Stimulated activated CD4-positive, alpha-beta T cell treated with anti-CD3 and anti-CD28 coated beads, TNF-alpha, amount 100 ng/mL, for 4 hours (primary cell): Measurements from ENCODE around the gene HOTAIR.
A peak's percentile ranks its signal among the peaks of the same experiment; 100 is the strongest.

ENCODE experiments used
- DNase-seq, 3 experiments: peaks; one replicate each; pipeline ENCODE4 v3.0.0-alpha.2; 2020; ENCODE audit warnings: low read depth in 3 of 3

Gene HOTAIR

DNA sequence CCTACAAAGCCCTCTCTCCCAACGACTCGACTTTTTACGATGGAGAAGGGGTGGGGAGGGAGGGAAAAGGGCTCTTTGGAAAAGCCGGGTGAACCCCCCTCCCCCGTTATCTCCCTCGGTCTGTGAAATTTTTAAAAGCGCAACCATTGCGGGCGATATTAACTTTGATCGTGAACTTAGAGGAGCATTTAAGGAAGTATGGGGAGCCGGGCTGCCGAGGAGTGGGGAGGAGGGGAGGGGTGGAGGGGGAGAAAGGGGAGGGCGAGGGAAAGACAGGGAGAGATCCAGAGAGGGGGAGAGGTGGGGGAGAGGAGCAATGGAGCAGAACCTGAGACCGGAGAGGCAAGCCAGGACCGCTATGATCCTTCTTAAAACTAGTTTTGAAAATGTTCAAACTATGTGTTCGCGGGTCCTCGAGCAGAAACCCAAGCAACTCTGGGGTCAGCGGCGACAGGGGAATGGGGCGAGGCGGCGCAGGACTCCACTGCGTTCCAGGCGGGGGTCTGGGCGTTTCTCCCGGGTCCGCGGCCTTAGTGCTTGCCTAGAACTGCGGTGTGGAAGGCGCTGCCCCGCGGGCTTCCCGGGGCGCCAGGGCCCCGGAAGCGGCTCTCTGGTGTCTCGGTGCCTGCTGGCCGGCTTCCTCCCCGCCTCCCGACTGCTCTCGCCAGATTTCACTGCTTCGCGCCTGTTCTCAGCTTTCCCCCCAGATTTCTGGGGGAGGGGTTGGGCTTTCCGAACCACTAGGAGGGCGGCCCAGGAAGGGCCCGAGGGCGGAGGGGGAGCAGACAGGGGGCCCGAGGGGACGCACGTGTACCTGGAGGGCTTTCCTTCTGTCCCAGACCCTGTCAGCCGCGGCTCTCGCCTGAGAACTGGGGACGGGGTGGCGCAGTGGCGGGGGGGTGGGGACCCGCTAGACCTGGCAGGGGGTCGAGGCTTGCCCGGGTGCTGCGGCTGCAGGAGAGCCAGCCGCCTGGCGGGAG lies at the start of gene HOTAIR:
Gene HOTAIR (minus strand): TSS at position 871 of the 980 bp plus-strand sequence.
- DNase-seq: no peak

DNA sequence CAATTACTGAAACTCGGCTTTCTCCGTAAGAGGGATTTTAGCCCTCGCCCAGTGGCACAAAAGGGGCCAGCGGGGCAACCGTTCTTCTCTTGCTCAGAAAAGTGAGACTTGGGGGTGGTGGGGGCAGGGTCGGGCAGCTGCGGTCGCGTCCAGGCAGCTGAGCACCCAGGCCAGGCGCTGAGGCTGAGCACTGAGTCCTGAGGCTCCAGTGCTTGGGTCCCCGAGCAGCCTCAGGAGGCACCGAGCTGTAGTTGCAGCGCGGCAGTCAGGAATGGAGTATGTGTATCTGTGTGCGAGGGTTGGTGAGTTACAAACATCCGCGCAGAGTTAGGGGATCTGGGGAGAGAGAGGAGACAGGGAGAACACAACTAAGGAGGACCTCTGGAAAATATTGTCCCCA lies 49.4 kb upstream of the HOTAIR start:
- DNase-seq: no peak

DNA sequence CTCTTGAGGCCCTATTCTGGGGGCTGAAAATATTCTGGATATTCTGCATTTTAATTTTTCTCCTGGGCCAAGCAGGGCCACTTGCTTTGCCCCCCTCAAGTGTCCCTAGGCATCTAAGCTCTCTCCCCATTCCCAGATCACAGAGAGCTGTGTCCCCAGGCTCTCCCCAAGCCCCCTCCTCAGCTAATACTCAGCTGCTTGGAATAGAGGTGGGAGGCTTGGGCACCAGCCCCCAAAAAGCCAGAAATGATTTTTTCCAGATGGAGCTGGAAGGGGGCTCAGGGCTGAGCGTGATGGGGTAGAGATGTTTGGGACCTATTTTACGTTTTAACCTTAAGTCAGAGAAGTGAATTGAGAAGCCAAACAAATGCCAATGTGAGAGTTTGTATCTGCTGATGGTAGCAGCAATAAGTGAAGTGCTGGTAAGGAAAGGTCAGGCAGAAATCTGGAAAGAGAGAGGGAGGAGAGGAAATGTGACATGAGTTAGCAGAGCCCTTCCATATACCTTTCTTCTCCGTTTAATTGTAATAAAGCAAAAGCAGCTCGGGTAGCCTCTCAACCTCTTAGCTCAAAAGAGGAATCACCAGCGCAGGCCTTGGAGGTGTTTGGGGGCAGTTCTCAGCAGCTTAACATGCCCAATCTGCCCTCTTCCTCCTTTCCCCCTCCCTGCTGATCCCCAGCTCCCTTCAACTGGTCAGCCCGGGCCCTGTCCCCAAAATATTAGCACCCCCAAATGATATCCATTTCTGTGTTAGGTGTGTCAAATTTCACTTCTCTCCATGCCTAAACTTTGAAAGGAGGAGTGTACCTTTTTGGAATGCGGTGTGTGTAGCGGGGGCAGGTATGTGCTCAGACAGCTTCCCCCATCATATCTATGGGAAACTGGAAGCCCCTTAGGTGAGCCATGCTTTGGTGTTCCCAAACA lies 48.5 kb upstream of the HOTAIR start:
- no peak for DNase-seq

DNA sequence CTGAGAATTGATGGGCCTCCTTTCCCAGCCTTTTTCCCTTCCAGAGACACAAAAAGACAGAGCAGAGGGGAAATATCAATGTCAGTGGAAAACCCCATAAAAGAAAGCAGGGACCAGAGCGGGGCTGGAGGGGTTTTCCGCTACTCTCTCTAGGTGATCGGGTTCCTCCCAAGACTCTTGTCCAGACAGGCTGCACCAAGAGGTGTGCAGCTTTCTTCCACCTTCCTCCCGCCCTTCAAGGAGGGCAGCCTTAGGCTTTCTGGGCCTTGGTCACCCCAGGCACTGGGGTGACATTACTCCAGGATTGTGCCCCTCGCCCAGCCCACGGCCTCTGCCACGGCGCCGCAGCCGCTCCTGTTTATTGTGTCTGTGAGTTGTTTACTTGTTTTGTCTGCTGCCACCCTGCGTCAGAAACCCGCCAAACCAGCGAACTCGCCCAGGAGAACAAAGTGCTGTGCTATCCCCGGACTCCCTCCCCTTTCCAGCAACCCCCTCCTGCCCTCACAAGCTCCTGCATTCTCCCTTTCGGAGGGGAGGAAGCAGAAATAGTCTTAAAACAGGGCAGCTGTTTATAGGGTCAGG lies 46.8 kb upstream of the HOTAIR start:
- no peak for DNase-seq

DNA sequence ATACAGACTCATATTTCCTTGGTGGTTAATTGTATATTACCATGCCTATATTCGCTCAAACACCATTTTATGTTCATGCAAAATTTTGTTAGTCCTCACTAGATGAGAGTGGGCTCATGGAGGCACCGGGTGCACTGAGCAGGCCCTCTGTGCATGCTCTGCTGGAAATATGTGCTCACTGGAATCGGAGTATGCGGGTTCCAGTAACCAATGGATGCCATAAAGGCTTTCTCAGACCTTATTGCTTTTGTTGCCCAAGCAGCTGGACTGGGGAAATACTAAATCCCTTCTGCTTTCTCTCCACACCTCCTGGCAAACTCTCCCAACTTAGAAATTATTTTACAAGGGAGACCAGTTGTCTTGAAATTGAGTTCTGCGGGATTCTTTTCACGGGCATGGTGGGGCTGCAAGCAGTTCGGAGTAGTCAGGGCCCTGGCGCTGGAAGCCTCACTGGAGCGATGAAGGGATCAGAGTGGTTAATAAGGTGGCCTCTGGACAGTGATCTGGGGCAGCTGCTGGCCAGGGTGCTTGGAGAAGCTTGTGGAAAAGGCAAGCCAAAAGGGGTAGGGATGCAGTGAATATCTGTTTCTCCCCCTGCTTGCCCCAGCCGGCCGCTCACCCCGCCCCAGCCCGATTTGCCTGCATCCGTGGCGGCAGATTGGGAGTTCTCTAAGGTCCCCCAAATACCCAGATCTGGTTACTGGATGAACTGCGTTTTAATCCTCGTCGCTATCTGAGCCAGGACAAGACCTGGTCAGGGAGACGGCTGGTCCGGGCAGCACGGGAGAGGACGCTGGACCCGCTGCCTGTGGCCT lies 46.0 kb upstream of the HOTAIR start:
- no peak for DNase-seq

DNA sequence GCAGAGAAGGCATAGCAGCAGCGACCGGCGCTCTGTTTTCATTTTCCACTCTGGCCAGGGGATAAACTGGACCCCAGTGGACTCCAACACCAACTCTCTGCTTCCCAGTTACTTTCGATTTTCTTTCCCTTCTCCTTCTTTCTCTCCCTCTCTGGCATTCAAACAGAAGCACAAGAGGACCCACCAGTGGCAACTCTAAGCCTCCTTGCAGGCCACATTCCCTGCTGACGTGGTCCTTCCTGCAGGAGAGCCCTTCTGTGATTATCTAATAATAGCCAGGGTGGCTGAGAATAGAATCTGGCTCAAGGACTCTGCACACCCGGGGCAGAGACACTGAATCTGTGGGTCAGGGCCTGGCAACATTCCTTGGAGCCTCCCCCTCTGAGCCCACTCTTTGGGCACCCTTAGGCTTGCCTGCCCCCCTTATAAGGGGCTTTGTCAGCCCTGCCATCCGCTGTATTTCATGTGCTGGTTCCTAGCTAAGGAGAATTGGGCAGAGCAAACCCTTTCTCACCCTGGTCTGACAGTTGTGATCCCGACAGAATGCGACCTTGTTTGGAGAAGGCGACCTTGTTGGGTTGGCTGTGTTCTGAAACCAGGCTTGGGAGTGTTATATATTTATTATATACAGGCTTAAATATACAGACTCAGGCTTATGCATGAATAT lies 45.3 kb upstream of the HOTAIR start:
- DNase-seq: no peak

DNA sequence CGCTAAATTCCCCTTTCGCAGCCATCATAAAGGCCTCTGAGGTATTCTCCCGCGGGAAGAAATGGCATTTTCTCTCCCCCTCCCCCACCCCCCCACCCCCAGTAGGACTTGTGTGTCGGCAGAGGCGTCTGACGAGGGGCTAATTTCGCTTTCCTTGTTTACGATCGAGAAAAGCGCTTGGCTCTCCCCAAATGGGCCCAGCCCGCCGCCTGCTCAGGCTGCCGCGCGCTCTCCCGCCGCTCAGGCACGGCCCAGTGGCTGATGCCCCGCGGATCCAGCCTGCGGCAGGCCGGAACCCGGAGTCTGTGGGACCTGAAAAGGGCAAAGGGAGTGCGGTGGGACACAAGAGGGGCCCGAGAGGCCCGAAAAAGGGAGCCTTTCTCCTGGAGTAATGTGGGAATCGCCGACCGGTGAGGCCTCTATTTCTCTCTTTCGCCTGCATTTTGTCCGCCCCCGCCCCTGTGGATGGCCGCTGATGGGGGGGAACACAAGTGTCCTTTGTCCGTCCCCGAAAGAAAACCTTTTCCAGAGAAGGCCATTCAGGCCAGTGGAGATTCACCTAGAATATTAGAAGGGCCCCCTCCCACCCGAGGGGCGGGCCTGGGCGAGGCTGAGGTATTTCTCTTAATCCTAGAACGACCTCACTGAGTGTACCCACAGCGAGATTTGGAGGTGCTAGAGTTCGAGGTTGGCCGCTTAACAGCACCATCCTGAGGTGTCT lies 44.5 kb upstream of the HOTAIR start:
- no peak for DNase-seq

DNA sequence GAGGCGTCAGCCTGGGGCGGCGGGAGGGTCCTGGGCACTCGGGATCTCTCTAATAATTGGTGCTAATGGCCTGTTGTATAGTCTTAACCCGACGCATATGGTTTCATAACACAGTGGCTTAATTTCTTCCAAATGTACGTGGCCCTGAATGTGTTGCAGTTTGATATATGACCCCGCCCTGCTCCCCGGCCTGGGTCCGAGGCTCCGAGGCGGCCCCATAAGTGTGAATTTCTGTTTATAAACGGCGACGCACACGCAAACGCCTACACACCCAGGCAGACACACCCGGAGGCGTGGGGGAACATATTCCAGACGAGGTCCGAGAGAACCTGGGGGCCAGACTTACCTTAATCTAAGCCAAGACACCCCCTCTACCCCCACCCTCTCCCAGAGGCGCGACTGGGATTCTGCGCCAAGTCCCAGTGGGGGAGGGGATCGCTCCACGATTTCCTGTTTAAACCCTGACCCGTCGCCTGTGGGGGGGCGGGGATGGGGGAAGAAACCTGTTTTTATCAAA lies 43.8 kb upstream of the HOTAIR start:
- no peak for DNase-seq

DNA sequence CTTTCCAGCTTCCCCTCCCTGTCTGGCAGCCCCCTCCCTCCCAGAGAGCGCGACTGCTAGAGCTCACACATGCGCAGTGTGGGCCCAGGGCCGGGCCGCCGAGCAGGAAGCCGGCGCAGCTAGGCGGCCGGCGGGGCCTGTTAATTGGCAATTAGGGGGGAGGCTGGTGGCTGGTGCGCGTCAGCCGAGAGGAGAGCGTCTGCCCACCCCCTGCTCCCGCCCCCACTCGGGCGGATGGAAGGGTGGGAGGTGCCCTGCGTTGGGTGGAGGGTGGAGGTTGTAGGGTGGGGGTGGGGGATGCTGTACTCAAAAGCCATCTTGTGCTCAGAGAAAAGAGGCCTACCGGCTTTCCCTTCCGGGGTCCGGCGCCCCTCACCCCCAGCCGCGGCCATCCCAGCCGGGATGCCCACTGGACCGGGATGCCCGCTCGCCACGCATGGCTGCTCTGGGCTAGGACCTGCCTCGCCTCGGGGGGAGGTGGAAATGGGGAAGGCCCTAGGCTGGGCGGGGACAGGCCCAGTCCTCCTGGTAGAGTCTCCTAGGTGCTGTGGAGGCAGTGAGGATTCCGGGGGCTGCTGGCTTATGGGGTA lies 43.2 kb upstream of the HOTAIR start:
- peak; percentile 46 to 61 (median 55) for DNase-seq

DNA sequence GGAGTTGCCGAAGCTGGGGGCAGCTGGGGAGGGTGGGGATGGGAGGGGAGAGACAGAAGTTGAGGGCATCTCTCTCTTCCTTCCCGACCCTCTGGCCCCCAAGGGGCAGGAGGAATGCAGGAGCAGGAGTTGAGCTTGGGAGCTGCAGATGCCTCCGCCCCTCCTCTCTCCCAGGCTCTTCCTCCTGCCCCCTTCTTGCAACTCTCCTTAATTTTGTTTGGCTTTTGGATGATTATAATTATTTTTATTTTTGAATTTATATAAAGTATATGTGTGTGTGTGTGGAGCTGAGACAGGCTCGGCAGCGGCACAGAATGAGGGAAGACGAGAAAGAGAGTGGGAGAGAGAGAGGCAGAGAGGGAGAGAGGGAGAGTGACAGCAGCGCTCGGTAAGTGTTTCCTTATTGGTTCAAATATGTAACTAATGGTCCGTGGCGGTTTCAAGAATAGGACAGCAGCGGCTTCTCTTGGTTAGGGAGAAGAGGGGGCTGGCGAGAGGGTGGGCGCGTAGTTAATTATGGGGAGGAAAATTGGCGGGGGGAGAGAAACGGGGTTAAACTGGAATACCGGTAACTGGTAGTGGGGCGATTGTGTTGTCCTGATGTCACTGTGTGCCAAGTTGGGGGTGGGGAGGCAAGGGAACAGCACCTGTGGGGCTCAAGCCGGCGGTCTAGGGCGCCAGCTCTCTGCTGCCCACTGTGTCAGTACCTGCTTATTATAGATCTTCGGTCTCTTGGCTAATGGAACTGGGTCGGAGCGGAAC lies 42.5 kb upstream of the HOTAIR start:
- DNase-seq: no peak

DNA sequence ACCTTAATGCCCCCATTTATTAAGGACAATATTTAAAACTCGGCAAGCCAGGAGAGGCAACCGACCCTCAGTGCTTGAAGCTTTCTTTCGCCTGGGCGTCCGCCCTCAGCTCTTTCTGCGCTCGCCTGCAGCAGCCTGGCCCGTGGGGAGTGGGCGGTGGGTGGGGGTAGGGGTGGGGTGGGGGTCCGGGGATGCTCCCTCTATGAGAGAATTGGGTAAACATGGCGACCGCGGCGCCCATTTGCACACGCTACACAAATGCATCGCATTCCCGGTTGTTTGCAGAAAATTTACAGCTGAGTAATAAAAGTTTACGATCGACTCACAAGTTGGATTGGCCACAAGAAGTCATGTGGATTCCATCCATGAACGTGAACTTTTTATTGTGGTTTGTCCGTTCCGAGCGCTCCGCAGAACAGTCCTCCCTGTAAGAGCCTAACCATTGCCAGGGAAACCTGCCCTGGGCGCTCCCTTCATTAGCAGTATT lies 41.8 kb upstream of the HOTAIR start:
- no peak for DNase-seq

DNA sequence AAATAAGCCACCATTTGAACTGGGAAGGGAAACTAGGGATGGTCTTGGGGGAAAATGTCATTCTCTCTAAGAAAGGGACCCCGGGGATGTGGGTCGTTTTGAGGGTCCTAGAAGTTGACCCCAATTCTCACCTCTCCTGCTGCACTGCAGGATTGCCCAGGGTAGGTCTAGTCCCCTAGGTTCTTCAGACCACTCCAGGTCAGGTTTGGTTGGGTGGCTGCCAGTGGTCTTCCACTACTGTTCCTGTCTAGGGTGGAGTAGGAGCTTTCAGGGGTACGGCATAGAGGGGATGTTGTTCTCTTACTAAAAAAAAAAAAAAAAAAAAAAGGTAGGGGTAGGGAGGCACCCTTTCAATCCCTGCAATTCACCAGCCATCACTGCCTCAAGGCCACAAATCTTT lies 41.3 kb upstream of the HOTAIR start:
- no peak for DNase-seq

DNA sequence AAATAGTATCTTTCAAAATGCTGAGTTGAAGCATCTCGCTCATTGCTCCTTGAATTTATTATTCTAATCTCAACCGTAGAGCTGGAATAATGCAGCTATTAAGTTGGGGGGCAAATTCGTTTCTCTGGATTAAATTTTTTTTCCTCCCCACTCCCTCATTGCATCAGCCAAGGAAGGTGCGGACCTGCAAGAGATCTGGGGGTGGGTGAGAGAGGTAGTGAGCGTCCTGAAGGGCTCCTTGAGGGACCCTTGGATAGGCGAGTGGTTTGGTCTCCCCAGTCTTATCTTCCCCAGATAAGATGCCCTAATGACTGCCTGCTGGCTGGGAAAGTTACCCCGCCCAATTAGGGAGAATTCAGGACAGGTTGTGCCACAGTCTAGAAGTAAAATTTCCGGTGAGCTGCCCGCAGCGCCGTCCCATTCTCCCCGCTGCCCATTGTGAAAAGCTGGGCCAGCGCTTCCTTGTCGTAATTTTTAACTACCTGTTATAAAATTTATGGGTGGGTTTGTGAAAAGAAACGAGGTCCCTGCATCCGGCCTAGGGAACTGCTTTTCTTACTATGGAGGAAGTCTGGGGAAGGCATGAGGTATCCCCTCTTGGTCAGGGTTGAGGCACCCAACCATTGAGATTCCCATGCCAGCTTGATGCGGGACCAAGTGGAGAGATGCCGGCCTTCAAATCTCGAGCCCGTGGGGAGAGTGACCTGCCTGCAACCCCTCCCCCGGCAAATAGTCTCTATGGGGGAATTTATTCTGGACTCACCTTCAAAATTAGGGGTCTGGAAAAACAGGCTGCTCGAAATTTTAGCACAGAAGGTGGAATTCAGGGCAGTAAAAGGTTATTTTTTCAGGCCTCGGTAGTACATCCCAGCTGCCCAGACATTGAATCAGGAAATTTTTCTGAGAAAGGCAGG lies 40.5 kb upstream of the HOTAIR start:
- DNase-seq: no peak

DNA sequence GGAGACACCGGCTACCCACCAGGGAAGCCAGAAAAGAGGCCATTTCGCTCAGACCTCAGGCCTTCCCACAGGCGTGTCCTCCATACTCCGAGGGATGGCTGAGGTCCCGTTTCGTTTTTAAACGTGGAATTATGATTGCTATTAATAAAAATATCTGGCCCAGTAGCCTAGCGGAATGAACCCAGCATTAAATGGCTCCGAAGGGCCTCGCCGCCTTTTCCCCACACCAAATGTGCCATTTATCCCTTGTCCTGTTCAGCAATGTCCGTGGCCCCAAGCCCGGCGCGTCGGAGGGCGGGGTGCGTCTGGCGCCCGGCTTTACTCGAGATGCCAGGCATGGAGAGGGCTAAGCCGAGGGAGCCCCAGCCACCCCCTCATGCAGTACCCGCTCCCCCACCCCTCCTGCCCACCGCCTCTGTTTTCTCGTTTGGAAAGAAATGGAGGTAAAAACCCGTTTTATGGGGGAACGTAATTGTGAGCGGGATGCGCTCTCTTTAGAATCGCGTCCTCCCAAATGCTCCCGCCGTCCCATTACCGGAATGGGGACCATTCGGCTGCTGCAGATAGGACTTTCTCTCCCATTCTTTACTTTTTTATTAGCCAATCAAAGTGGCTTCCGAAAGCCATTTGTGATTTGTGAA lies 39.7 kb upstream of the HOTAIR start:
- no peak for DNase-seq

DNA sequence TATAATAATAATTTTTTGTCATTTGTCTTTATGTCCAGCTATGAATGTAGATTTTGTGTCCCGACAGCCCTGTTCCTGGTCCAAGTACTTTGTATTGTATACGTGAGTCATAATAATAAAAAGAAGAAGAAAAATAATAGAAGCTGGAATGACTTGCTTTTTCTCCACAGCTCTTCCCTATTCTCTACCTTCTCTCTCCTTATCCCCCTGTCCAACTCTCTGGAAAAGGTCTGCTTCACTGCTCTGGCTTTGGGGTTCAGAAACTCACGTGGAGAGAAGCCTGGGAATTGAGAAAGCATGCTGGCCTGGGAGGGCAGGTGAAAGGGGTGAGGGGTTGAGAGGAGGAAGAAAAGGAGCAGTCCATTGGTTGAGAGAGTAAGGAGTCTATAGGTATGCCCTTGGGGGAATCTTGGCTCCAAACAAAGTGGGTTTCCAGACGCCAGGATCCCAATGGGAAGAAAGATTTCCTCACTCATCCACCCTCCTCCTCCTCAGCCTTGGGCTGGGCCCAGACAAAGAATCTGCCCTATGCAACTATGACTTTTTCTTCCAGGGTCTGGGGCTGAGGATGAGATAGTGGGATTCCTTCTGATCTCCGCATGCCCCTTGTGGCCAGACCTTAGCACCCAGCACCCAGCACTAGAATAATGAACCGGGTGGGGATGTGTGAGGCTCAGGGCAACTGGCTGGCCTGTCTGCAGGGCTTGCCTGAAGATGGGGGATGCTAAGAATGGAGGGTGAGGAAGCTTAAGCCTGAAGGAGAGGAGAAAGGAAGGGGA lies 38.1 kb upstream of the HOTAIR start:
- DNase-seq: no peak
